Caco-2 (cell line): ENCODE measurements around the gene LPIN1. TPM values are rescaled to one million over a fixed set of nuclear protein-coding genes. Genes with fewer than 3 reads are reported as not detected.

Source experiments
- BruUV-seq: library from RNA; stranded (reverse); fragments of 400-500 nt; replicated peaks from 2 replicates; lab custom pipeline; 2021; lab: Mats Ljungman, UMichigan
- CTCF ChIA-PET: fragments of 300-600 bp; sonication (Branson Sonifier 250); formaldehyde crosslinking; loops from one replicate; lab custom pipeline; 2022; ENCODE audit warnings: antibody characterized with exemption; lab: Charles Lee
- POLR2A ChIA-PET: fragments of 300-600 bp; sonication (Branson Sonifier 250); formaldehyde crosslinking; loops from one replicate; lab custom pipeline; 2022; ENCODE audit warnings: antibody characterized with exemption; lab: Charles Lee
- DNase-seq, 2 experiments: peaks; one replicate each; pipeline versions ENCODE4 v3.0.0 to v3.0.0-alpha.2; 2020 to 2022
- H3K27me3 ChIP-seq: replicated peaks from 2 replicates; pipeline ENCODE4 v1.6.0; 2011; ENCODE audit warnings: low read length; ENCODE audit not compliant: control insufficient read depth, insufficient read depth
- H3K36me3 ChIP-seq: 2 replicates; pipeline ENCODE4 v1.5.1; 2011; ENCODE audit warnings: low read length; ENCODE audit not compliant: control insufficient read depth, insufficient read depth
- H3K4me1 ChIP-seq: fragments of 250-450 bp; sonication (Bioruptor Pico); 2 replicates; pipeline ENCODE4 v1.5.1; 2020; ENCODE audit warnings: mild to moderate bottlenecking
- H3K4me3 ChIP-seq: 2 replicates; pipeline ENCODE4 v1.5.1; 2011; ENCODE audit warnings: low read depth, mild to moderate bottlenecking, control low read depth, low read length
- H3K9me3 ChIP-seq: fragments of 250-450 bp; sonication (Bioruptor Pico); 2 replicates; pipeline ENCODE4 v1.5.1; 2020; ENCODE audit warnings: mild to moderate bottlenecking, moderate library complexity
- H3K27ac Mint-ChIP-seq: one replicate; pipeline ENCODE4 v1.8.0; 2022; ENCODE audit warnings: mixed read lengths; ENCODE audit not compliant: unreplicated experiment
- H3K27me3 Mint-ChIP-seq: one replicate; pipeline ENCODE4 v1.8.0; 2022; ENCODE audit warnings: mixed read lengths; ENCODE audit not compliant: insufficient read depth, unreplicated experiment
- H3K36me3 Mint-ChIP-seq: one replicate; pipeline ENCODE4 v1.8.0; 2022; ENCODE audit warnings: mild to moderate bottlenecking, mixed read lengths; ENCODE audit not compliant: insufficient read depth, unreplicated experiment
- H3K4me1 Mint-ChIP-seq: one replicate; pipeline ENCODE4 v1.8.0; 2022; ENCODE audit warnings: low read depth, mixed read lengths; ENCODE audit not compliant: unreplicated experiment
- H3K4me3 Mint-ChIP-seq: one replicate; pipeline ENCODE4 v1.8.0; 2022; ENCODE audit warnings: mild to moderate bottlenecking, moderate library complexity, mixed read lengths; ENCODE audit not compliant: unreplicated experiment
- H3K9me3 Mint-ChIP-seq: one replicate; pipeline ENCODE4 v1.8.0; 2022; ENCODE audit warnings: mixed read lengths; ENCODE audit not compliant: unreplicated experiment
- intact Hi-C: fragments of 100-400 bp; cut with micrococcal nuclease; formaldehyde crosslinking; loops from one replicate; pipeline ENCODE4 v1.10.0; 2022; ENCODE audit not compliant: unreplicated experiment
- total RNA-seq: library from RNA; stranded (reverse); gene quantifications from 2 replicates; pipeline ENCODE4 v1.2.3, GENCODE V29; 2022
- TF ChIP-seq, protein P1 (sequence below), 2 experiments: fragments of 200-600 bp in 1 of 2; IDR thresholded peaks; 1 replicate in 1 of 2; 2 replicates in 1 of 2; pipeline versions ENCODE4 v1.5.1 to v1.8.0; 2011 to 2022; ENCODE audit warnings: antibody characterized with exemption in 1 of 2, control low read depth in 1 of 2, inconsistent platforms in 1 of 2, low read depth in 1 of 2, low read length in 1 of 2, mild to moderate bottlenecking in 1 of 2, moderate library complexity in 1 of 2; ENCODE audit not compliant: insufficient read depth in 1 of 2, severe bottlenecking in 1 of 2, unreplicated experiment in 1 of 2

LPIN1 gene
- total RNA-seq, 1 experiment from 2014 or later, result 12.5 TPM

DNA sequence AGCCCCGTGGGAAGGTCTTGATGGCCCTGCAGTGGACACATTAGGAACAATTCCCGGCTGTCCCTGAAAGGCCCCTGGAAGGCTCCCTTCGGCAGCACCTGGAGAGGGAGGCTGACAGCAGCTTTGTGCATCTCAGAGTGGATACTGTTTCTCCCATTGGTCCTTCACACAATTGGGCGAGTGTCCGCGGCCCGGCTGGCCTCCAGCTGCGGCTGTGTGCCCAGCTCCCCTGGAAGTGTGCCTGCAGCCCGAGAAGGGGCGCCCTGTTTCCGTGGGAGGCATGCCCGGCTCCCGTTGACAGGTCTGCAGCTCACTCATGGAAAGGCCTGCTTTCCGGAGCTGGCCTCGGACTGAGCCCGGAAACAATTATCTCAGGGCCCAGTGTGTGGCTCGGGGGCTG lies 103.7 kb downstream of the LPIN1 start:
- POLR2A ChIA-PET, result no interaction called here
- TF ChIP-seq, protein P1, sequence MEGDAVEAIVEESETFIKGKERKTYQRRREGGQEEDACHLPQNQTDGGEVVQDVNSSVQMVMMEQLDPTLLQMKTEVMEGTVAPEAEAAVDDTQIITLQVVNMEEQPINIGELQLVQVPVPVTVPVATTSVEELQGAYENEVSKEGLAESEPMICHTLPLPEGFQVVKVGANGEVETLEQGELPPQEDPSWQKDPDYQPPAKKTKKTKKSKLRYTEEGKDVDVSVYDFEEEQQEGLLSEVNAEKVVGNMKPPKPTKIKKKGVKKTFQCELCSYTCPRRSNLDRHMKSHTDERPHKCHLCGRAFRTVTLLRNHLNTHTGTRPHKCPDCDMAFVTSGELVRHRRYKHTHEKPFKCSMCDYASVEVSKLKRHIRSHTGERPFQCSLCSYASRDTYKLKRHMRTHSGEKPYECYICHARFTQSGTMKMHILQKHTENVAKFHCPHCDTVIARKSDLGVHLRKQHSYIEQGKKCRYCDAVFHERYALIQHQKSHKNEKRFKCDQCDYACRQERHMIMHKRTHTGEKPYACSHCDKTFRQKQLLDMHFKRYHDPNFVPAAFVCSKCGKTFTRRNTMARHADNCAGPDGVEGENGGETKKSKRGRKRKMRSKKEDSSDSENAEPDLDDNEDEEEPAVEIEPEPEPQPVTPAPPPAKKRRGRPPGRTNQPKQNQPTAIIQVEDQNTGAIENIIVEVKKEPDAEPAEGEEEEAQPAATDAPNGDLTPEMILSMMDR (IDR thresholded peaks at IDR 0.05; ENCODE audit: insufficient read depth in 1 of 2, low read depth in 1 of 2, low read length in 1 of 2, severe bottlenecking in 1 of 2, unreplicated experiment in 1 of 2), result no peak
- H3K4me1 ChIP-seq, result no peaks in the 10 kb centered on the region
- H3K36me3 Mint-ChIP-seq, result no peaks in the 10 kb centered on the region
- H3K4me1 Mint-ChIP-seq, result no peaks in the 10 kb centered on the region
- H3K4me3 Mint-ChIP-seq, result no peak overlapping the region
- H3K9me3 ChIP-seq, result peaks cover 2% of the 10 kb centered on the region; the same call in 1 of the 2 replicates
- H3K27me3 Mint-ChIP-seq, result peaks cover 11% of the 10 kb centered on the region
- H3K4me3 ChIP-seq, result no peak overlapping the region
- peaks cover 8% of the 10 kb centered on the region for H3K9me3 Mint-ChIP-seq
- DNase-seq, result no peak
- H3K36me3 ChIP-seq, result no peaks in the 10 kb centered on the region
- H3K27me3 ChIP-seq, result no peaks in the 10 kb centered on the region; the same call in 1 of the 2 replicates
- no TSS peak for BruUV-seq
- intact Hi-C loops, result no loop called here
- no peak overlapping the region for H3K27ac Mint-ChIP-seq
- CTCF ChIA-PET, result interaction anchor here (0.6 kb wide), 1 partner anchor 13 kb away, joined by 3 read pairs; no protein-coding TSS in a partner anchor

DNA sequence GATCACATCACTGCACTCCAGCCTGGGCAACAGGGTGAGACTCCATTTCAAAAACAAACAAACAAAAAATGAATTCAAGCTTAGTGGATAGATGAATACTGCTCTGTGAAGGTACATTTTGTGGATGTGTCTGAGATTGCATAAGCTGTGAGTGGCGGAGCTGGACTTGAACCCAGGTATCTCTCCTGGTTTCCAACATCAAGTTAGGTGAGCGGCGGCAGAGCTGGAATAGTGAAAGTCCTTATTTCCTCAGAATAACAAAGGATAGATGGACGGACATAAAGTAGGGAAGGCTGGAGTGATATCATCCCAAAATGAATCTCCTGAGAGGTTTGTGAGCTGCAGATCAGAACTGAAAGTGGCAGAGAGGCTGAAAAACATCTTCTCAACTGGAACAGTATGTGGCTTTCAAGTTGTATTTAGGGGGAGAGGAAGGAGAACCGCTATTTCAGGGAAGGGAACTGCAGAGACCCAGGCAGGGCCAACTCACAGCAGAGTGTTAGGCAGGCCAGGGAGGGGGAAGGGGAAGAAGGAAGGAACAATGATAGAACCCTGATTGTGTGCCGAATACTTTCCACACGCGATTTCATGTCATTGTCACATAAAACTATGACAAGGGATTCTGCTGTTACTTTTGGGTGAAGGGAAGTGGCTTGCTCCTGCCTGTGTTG lies 106.2 kb downstream of the LPIN1 start:
- no peak for DNase-seq
- Histone ChIP-seq H3K36me3 (no peaks in the 10 kb centered on the region), H3K9me3 (peaks cover 2% of the 10 kb centered on the region; the same call in 1 of the 2 replicates), H3K4me1 (no peaks in the 10 kb centered on the region), H3K4me3 (no peak overlapping the region), H3K27me3 (no peaks in the 10 kb centered on the region; the same call in 1 of the 2 replicates)
- intact Hi-C loops, result no loop called here
- Mint-ChIP-seq H3K36me3 (no peaks in the 10 kb centered on the region), H3K4me1 (no peaks in the 10 kb centered on the region), H3K9me3 (peaks cover 20% of the 10 kb centered on the region), H3K4me3 (no peak overlapping the region), H3K27ac (no peak overlapping the region), H3K27me3 (peaks cover 18% of the 10 kb centered on the region)
- BruUV-seq, result no TSS peak
- TF ChIP-seq, protein P1 (IDR thresholded peaks at IDR 0.05; ENCODE audit: insufficient read depth in 1 of 2, low read depth in 1 of 2, low read length in 1 of 2, severe bottlenecking in 1 of 2, unreplicated experiment in 1 of 2), result no peak
- POLR2A ChIA-PET, result no interaction called here
- CTCF ChIA-PET, result no interaction called here

DNA sequence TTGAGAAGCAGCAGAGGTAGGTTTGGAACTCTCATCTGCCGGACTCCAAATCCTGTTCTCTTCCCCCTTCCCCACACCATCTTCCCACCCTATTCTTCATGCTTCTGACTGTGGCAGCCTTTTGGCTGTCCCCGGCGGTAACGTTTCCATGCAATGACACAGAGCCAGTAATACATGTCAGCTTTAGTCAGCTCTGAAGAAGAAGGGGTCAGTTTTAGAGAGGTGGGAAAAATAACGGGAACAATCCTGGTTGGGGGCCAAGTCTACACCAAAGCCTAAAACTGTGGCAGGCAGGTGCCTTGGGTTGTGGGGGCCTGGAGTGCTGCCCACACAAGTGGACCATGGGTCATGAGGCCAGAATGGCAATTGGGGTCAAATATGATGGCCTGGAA lies 106.8 kb downstream of the LPIN1 start:
- H3K27me3 Mint-ChIP-seq, result peaks cover 15% of the 10 kb centered on the region
- H3K36me3 Mint-ChIP-seq, result no peaks in the 10 kb centered on the region
- TF ChIP-seq, protein P1 (IDR thresholded peaks at IDR 0.05; ENCODE audit: insufficient read depth in 1 of 2, low read depth in 1 of 2, low read length in 1 of 2, severe bottlenecking in 1 of 2, unreplicated experiment in 1 of 2), result no peak
- no TSS peak for BruUV-seq
- Histone ChIP-seq H3K27me3 (no peaks in the 10 kb centered on the region; the same call in 1 of the 2 replicates), H3K36me3 (no peaks in the 10 kb centered on the region), H3K4me3 (no peak overlapping the region), H3K9me3 (no peaks in the 10 kb centered on the region; the same call in 1 of the 2 replicates), H3K4me1 (no peaks in the 10 kb centered on the region)
- CTCF ChIA-PET, result no interaction called here
- POLR2A ChIA-PET, result no interaction called here
- no peak overlapping the region for H3K27ac Mint-ChIP-seq
- intact Hi-C loops, result no loop called here
- no peaks in the 10 kb centered on the region for H3K4me1 Mint-ChIP-seq
- peaks cover 19% of the 10 kb centered on the region for H3K9me3 Mint-ChIP-seq
- H3K4me3 Mint-ChIP-seq, result no peak overlapping the region
- DNase-seq, result no peak
